ENCODE measurements around the gene PPP2R2B.

The PPP2R2B gene

GRCh38 chr5:146582051-146582596, 296.4 kb downstream of the PPP2R2B start:
- DNase-seq = no peak
- H3K4me2 ChIP-seq (ENCODE audit: low read depth, low read length) = no peak overlapping the region
- no peak overlapping the region for H2AFZ ChIP-seq (ENCODE audit: low read length)
- no peak for TF ChIP-seq EZH2phosphoT487 (IDR thresholded peaks at IDR 0.05; ENCODE audit: low read length)
- TF ChIP-seq EZH2 (optimal IDR thresholded peaks at IDR 0.05; ENCODE audit: low read depth, low read length) = no peak
- no peak for TF ChIP-seq CTCF (IDR thresholded peaks at IDR 0.05; ENCODE audit: low read length)
- H3K79me2 ChIP-seq (ENCODE audit: low read length) = no peaks in the 10 kb centered on the region
- H3F3A ChIP-seq (ENCODE audit: insufficient read depth, low read length) = no peaks in the 10 kb centered on the region
- H3K36me3 ChIP-seq (replicated peaks; ENCODE audit: insufficient read depth, low read length) = no peaks in the 10 kb centered on the region
- H3K9me2 ChIP-seq (replicated peaks; ENCODE audit: insufficient read depth, low read length) = no peaks in the 10 kb centered on the region
- no peak overlapping the region for H3K27ac ChIP-seq (ENCODE audit: low read length)
- no peaks in the 10 kb centered on the region for H3K27me3 ChIP-seq (replicated peaks; ENCODE audit: insufficient read depth, low read length)
- no peaks in the 10 kb centered on the region for H4K20me1 ChIP-seq (ENCODE audit: insufficient read depth, low read length)
- H3K9ac ChIP-seq (ENCODE audit: low read length) = no peak overlapping the region
- no peaks in the 10 kb centered on the region for H3K4me1 ChIP-seq (ENCODE audit: low read length)
- no peak overlapping the region for H3K4me3 ChIP-seq (ENCODE audit: low read length)
- no peaks in the 10 kb centered on the region for H3K9me3 ChIP-seq (replicated peaks; ENCODE audit: insufficient read depth, low read length)

- DNase-seq = no peak
- Histone ChIP-seq H3K79me2 (ENCODE audit: low read length) (no peaks in the 10 kb centered on the region), H3K4me2 (ENCODE audit: low read depth, low read length) (no peak overlapping the region), H3K4me3 (ENCODE audit: low read length) (no peak overlapping the region), H4K20me1 (ENCODE audit: insufficient read depth, low read length) (no peaks in the 10 kb centered on the region), H3K36me3 (replicated peaks; ENCODE audit: insufficient read depth, low read length) (no peaks in the 10 kb centered on the region), H3K4me1 (ENCODE audit: low read length) (no peaks in the 10 kb centered on the region), H3K27me3 (replicated peaks; ENCODE audit: insufficient read depth, low read length) (no peaks in the 10 kb centered on the region), H2AFZ (ENCODE audit: low read length) (no peak overlapping the region), H3F3A (ENCODE audit: insufficient read depth, low read length) (no peaks in the 10 kb centered on the region), H3K9me3 (replicated peaks; ENCODE audit: insufficient read depth, low read length) (no peaks in the 10 kb centered on the region), H3K9ac (ENCODE audit: low read length) (no peak overlapping the region), H3K27ac (ENCODE audit: low read length) (no peak overlapping the region), H3K9me2 (replicated peaks; ENCODE audit: insufficient read depth, low read length) (no peaks in the 10 kb centered on the region)
- TF ChIP-seq CTCF (IDR thresholded peaks at IDR 0.05; ENCODE audit: low read length) (no peak), EZH2phosphoT487 (IDR thresholded peaks at IDR 0.05; ENCODE audit: low read length) (no peak), EZH2 (optimal IDR thresholded peaks at IDR 0.05; ENCODE audit: low read depth, low read length) (no peak)
These were observed 298.3 kb downstream of the PPP2R2B start for GRCh38 chr5:146580237-146580636.

GRCh38 chr5:146574713-146575112, 303.8 kb downstream of the PPP2R2B start:
- no peaks in the 10 kb centered on the region for H4K20me1 ChIP-seq (ENCODE audit: insufficient read depth, low read length)
- no peak overlapping the region for H3K27ac ChIP-seq (ENCODE audit: low read length)
- H3K36me3 ChIP-seq (replicated peaks; ENCODE audit: insufficient read depth, low read length) = no peaks in the 10 kb centered on the region
- no peak overlapping the region for H2AFZ ChIP-seq (ENCODE audit: low read length)
- H3K4me3 ChIP-seq (ENCODE audit: low read length) = no peak overlapping the region
- DNase-seq = no peak
- no peaks in the 10 kb centered on the region for H3K79me2 ChIP-seq (ENCODE audit: low read length)
- H3K9me3 ChIP-seq (replicated peaks; ENCODE audit: insufficient read depth, low read length) = no peaks in the 10 kb centered on the region
- H3K4me2 ChIP-seq (ENCODE audit: low read depth, low read length) = no peak overlapping the region
- H3K9me2 ChIP-seq (replicated peaks; ENCODE audit: insufficient read depth, low read length) = no peaks in the 10 kb centered on the region
- H3K27me3 ChIP-seq (replicated peaks; ENCODE audit: insufficient read depth, low read length) = no peaks in the 10 kb centered on the region
- no peak overlapping the region for H3K9ac ChIP-seq (ENCODE audit: low read length)
- H3K4me1 ChIP-seq (ENCODE audit: low read length) = no peaks in the 10 kb centered on the region
- no peak for TF ChIP-seq EZH2phosphoT487 (IDR thresholded peaks at IDR 0.05; ENCODE audit: low read length)
- TF ChIP-seq CTCF (IDR thresholded peaks at IDR 0.05; ENCODE audit: low read length) = no peak
- no peak for TF ChIP-seq EZH2 (optimal IDR thresholded peaks at IDR 0.05; ENCODE audit: low read depth, low read length)
- no peaks in the 10 kb centered on the region for H3F3A ChIP-seq (ENCODE audit: insufficient read depth, low read length)
